Transverse colon (tissue), 4 donors: ENCODE measurements around the gene FNDC3B. TPM values are rescaled to one million over a fixed set of nuclear protein-coding genes. Genes with fewer than 3 reads are reported as not detected.

Experiments
- DNase-seq: peaks from one replicate; pipeline ENCODE4 v3.0.0-alpha.2; 2019
- H3K27ac ChIP-seq, 4 donors: fragments of 200-600 bp; sonication (generic); 2 replicates each; pipeline ENCODE4 v1.5.1; 2016 to 2018; ENCODE audit warnings: inconsistent platforms in 4 of 4
- H3K27me3 ChIP-seq: fragments of 200-600 bp; sonication (generic); 2 replicates; pipeline ENCODE4 v1.5.1; 2017; ENCODE audit warnings: inconsistent platforms
- H3K36me3 ChIP-seq, 4 donors: fragments of 200-600 bp; sonication (generic); 2 replicates each; pipeline ENCODE4 v1.5.1; 2017 to 2019; ENCODE audit warnings: inconsistent platforms in 4 of 4
- H3K4me1 ChIP-seq, 4 donors: fragments of 200-600 bp; sonication (generic); 2 replicates each; pipeline ENCODE4 v1.5.1; 2017 to 2020; ENCODE audit warnings: inconsistent platforms in 4 of 4
- H3K4me3 ChIP-seq, 4 donors: fragments of 200-600 bp; sonication (generic); 1 replicate in 1 of 4; 2 replicates in 3 of 4; pipeline versions ENCODE4 v1.5.1 to v1.6.1; 2017 to 2019; ENCODE audit warnings: inconsistent platforms in 4 of 4
- H3K9me3 ChIP-seq, 2 donors: fragments of 200-600 bp; sonication (generic); 2 replicates each; pipeline ENCODE4 v1.5.1; 2017 to 2019; ENCODE audit warnings: inconsistent platforms in 2 of 2
- EP300 ChIP-seq: sonication (generic); formaldehyde crosslinking; IDR thresholded peaks from one replicate; pipeline ENCODE4 v1.6.1; 2017; ENCODE audit warnings: antibody characterized with exemption, low read depth
- POLR2A ChIP-seq: fragments of 450-650 bp; IDR thresholded peaks from one replicate; pipeline ENCODE4 v1.6.1; 2016; ENCODE audit warnings: antibody characterized with exemption, mild to moderate bottlenecking, moderate library complexity
- POLR2AphosphoS5 ChIP-seq, 3 donors: sonication (generic); formaldehyde crosslinking; IDR thresholded peaks; one replicate each; pipeline ENCODE4 v1.6.1; 2016; ENCODE audit warnings: antibody characterized with exemption in 3 of 3
- WGBS, 2 donors: methylation state at CpG; one replicate each; pipeline ENCODE4 v1.1.5; 2018; ENCODE audit warnings: low coverage in 1 of 2; 5-methylcytosine and 5-hydroxymethylcytosine counted together
- in situ Hi-C, 4 donors: fragments of 200-750 bp; cut with MboI; loops; one replicate each; pipeline versions ENCODE4 v1.15.0 to v1.15.1; 2017; ENCODE audit warnings: low sequenced_read_pairs in 3 of 4, low pct_ligation_motif_present in 1 of 4, low pct_unique_long_range_greater_than_20kb in 1 of 4
- intact Hi-C: fragments of 100-400 bp; cut with DNase I; formaldehyde crosslinking; loops from one replicate; pipeline ENCODE4 v1.15.1; 2023; ENCODE audit warnings: low total_unique reads
- total RNA-seq, 4 donors: library from RNA; depleted of rRNA; stranded (reverse); fragments of >200 nt; gene quantifications; one replicate each; pipeline ENCODE4 v1.1.0, GENCODE V29; 2016
- TF ChIP-seq, protein P1 (sequence below), 5 experiments: fragments of 200-600 bp in 3 of 5; fragments of 450-650 bp in 2 of 5; sonication (generic) in 3 of 5; IDR thresholded peaks; 1 replicate in 2 of 5; 2 replicates in 3 of 5; pipeline ENCODE4 v1.5.1; 2016 to 2017; ENCODE audit warnings: antibody characterized with exemption in 5 of 5, inconsistent platforms in 3 of 5, mild to moderate bottlenecking in 2 of 5, moderate library complexity in 1 of 5

Gene FNDC3B
- total RNA-seq, 4 donors from 2014 or later: 28.5 to 85.7 (median 44.5) TPM

DNA sequence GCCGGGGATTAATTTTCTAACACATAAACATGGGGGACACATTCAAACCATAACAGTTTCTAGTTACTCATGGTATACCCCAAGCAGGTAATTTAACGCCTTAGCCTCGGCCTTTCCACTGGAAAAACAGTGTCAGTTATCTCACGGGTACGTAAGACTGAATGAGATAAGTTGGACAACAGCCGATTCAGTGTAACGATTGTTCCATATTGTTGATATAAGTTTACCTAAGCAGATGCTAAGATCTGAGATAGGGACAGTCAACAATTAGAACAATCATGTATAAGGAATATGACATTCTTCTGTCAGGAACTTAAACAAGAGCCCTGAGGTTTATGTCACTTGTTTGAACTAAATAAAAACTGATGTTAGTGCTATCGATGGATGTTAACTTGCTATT, 278.1 kb downstream of the FNDC3B start:
- Histone ChIP-seq H3K27ac (peak overlapping the region; percentile 65 to 82 (median 80)), H3K4me3 (no peak overlapping the region), H3K27me3 (no peaks in the 10 kb centered on the region), H3K9me3 (no peaks in the 10 kb centered on the region), H3K36me3 (peaks cover 0 to 3% (median 0%) of the 10 kb centered on the region in 4 donors), H3K4me1 (peaks cover 33 to 78% (median 47%) of the 10 kb centered on the region in 4 donors)
- DNase-seq: no peak
- in situ Hi-C loops: loop anchor here in 1 of 4 donors (25.0 kb wide), 1 partner anchor 280 kb away; the partner anchor contains the start of gene FNDC3B
- no peak for TF ChIP-seq POLR2AphosphoS5 (IDR thresholded peaks at IDR 0.05)
- TF ChIP-seq, protein P1, sequence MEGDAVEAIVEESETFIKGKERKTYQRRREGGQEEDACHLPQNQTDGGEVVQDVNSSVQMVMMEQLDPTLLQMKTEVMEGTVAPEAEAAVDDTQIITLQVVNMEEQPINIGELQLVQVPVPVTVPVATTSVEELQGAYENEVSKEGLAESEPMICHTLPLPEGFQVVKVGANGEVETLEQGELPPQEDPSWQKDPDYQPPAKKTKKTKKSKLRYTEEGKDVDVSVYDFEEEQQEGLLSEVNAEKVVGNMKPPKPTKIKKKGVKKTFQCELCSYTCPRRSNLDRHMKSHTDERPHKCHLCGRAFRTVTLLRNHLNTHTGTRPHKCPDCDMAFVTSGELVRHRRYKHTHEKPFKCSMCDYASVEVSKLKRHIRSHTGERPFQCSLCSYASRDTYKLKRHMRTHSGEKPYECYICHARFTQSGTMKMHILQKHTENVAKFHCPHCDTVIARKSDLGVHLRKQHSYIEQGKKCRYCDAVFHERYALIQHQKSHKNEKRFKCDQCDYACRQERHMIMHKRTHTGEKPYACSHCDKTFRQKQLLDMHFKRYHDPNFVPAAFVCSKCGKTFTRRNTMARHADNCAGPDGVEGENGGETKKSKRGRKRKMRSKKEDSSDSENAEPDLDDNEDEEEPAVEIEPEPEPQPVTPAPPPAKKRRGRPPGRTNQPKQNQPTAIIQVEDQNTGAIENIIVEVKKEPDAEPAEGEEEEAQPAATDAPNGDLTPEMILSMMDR (IDR thresholded peaks at IDR 0.05): no peak
- TF ChIP-seq POLR2A: no peak
- TF ChIP-seq EP300: no peak
- 83 to 93% methylated on average over 5 to 8 of the region's 8 CpGs for WGBS, 2 donors
- intact Hi-C loops: no loop called here

DNA sequence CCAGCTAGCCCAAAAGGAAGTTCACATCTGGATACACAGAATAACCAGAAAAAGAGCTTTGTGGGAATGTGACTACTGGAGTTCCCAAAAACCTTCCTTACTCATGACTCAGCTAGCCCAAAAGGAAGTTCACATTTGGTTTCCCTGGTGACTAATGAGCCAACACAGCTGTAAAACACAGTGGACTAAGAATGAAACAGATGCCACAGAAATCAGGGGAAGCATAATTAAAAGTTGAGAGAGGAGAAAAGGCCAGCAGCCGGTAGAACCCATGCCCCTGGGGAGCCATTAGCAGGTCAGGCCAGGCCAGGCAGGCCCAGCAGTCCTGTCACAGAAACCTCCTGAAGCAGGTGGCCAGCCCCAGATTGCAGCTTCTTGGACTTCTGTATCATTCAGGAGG, 278.6 kb downstream of the FNDC3B start:
- H3K27ac ChIP-seq: peak overlapping the region; percentile 65 to 82 (median 80)
- intact Hi-C loops: no loop called here
- peak; percentile 24 for DNase-seq

DNA sequence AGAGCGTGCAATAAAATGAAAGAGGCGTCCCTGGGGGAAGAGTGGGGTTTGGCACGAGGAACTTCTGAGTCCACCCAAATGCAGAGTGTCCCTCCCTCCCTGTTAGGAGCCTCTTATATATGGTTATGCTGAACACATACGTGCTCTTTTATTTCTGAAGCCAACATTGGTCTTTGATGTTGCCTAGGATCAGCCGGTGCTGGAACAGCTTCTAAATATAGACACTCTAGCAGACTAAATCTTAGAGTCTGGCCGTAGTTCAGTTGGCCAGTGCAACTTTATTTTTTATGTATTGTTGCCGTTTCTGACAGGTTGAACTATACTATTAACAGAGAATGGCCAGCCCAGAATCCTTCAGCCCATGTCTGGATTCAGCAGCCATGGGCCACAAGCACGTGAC, 280.2 kb downstream of the FNDC3B start:
- no peaks in the 10 kb centered on the region for H3K27me3 ChIP-seq
- intact Hi-C loops: no loop called here
- H3K27ac ChIP-seq: peak overlapping the region; percentile 65 to 82 (median 80)
- no peak for DNase-seq
- in situ Hi-C loops: loop anchor here in 1 of 4 donors (25.0 kb wide), 1 partner anchor 282 kb away; the partner anchor contains the start of gene FNDC3B
- H3K4me3 ChIP-seq: no peak overlapping the region
- no peaks in the 10 kb centered on the region for H3K36me3 ChIP-seq
- TF ChIP-seq POLR2AphosphoS5 (IDR thresholded peaks at IDR 0.05) (peak in 2 of 3 donors; percentile 12 to 34), EP300 (no peak)
- H3K4me1 ChIP-seq: peaks cover 24 to 66% (median 43%) of the 10 kb centered on the region in 4 donors
- no peaks in the 10 kb centered on the region for H3K9me3 ChIP-seq
- 63 to 71% methylated on average over 7 to 8 of the region's 8 CpGs for WGBS, 2 donors

More for the DNA sequence above, 278.6 kb downstream of the FNDC3B start:
- no peaks in the 10 kb centered on the region for H3K27me3 ChIP-seq
- peaks cover 33 to 78% (median 47%) of the 10 kb centered on the region in 4 donors for H3K4me1 ChIP-seq
- no peaks in the 10 kb centered on the region for H3K9me3 ChIP-seq
- no peaks in the 10 kb centered on the region for H3K36me3 ChIP-seq
- in situ Hi-C loops: loop anchor here in 1 of 4 donors (25.0 kb wide), 1 partner anchor 281 kb away; the partner anchor contains the start of gene FNDC3B
- TF ChIP-seq, protein P1 (IDR thresholded peaks at IDR 0.05): no peak
- TF ChIP-seq EP300: peak; percentile 55
- TF ChIP-seq POLR2AphosphoS5 (IDR thresholded peaks at IDR 0.05): peak; percentile 61 to 72 (median 71)
- H3K4me3 ChIP-seq: no peak overlapping the region
- 0% methylated on average over 1 of the region's 1 CpG for WGBS, 2 donors

DNA sequence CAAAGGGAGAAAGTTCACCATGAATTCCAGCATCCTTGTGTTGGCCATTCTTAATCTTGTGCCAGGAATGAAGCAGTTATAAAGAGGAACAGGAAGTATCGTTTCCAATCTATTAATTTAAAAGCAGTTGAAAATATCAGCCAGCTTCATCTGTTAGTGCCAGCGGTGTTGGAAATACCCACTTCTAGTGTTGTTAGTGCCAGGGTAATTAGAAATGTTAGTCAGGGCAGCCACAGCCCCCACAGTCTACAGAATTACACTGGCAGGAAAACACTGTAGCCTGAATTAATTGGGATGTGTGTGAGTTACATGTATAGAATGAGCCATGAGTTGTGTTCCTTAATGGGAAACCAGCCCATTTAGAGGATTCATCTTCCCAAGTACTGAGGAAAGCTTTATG, 281.1 kb downstream of the FNDC3B start:
- 83 to 92% methylated on average over 2 of the region's 2 CpGs for WGBS, 2 donors
- no peak for TF ChIP-seq POLR2AphosphoS5 (IDR thresholded peaks at IDR 0.05)
- no peak for TF ChIP-seq POLR2A
- no peak for TF ChIP-seq EP300
- TF ChIP-seq, protein P1 (IDR thresholded peaks at IDR 0.05): no peak
- no peak overlapping the region for H3K4me3 ChIP-seq
- peaks cover 0 to under 1% (median 0%) of the 10 kb centered on the region in 4 donors for H3K36me3 ChIP-seq
- peaks cover 19 to 57% (median 37%) of the 10 kb centered on the region in 4 donors for H3K4me1 ChIP-seq
- in situ Hi-C loops (loop anchor here in 1 of 4 donors (25.0 kb wide), 1 partner anchor 283 kb away; the partner anchor contains the start of gene FNDC3B), intact Hi-C loops (no loop called here)
- no peaks in the 10 kb centered on the region for H3K9me3 ChIP-seq
- H3K27ac ChIP-seq: peak overlapping the region; percentile 65 to 82 (median 80)
- no peaks in the 10 kb centered on the region for H3K27me3 ChIP-seq
- no peak for DNase-seq
